Measurements from ENCODE around the gene PPP4C. TPM values are rescaled to one million over a fixed set of nuclear protein-coding genes. Genes with fewer than 3 reads are reported as not detected.
A peak's percentile ranks its signal among the peaks of the same experiment; 100 is the strongest.

Gene PPP4C
- total RNA-seq, 2 experiments from 2014 or later: 146 to 147 TPM

- no peak for DNase-seq
- CTCF ChIA-PET: no interaction called here
- H3K9me3 Mint-ChIP-seq: no peaks in the 10 kb centered on the region
- no peak overlapping the region for H3K4me3 Mint-ChIP-seq
- H3K27ac Mint-ChIP-seq: no peak overlapping the region
- peaks cover 24% of the 10 kb centered on the region for H3K4me1 Mint-ChIP-seq
- no peaks in the 10 kb centered on the region for H3K27me3 Mint-ChIP-seq
- H3K36me3 Mint-ChIP-seq (ENCODE audit: low read depth): peaks cover 39% of the 10 kb centered on the region
- POLR2A ChIA-PET: interaction anchor here (1.7 kb wide), 1 partner anchor 9 kb away, joined by 7 read pairs; the partner anchor contains the start of gene PPP4C
These were observed 10.0 kb downstream of the PPP4C start for GRCh38 chr16:30085820-30086219.

- POLR2A ChIA-PET: interaction anchor here (1.3 to 1.7 kb wide), 2 partner anchors 10 to 21 kb away, joined by 3 to 7 read pairs; partner anchors contain the start of genes ALDOA and PPP4C
- no peaks in the 10 kb centered on the region for H3K27me3 Mint-ChIP-seq
- H3K9me3 Mint-ChIP-seq: no peaks in the 10 kb centered on the region
- H3K4me3 Mint-ChIP-seq: no peak overlapping the region
- H3K36me3 Mint-ChIP-seq (ENCODE audit: low read depth): peaks cover 34% of the 10 kb centered on the region
- no peak for DNase-seq
- CTCF ChIA-PET: interaction anchor here (1.1 kb wide), 1 partner anchor 19 kb away, joined by 3 read pairs; no protein-coding TSS in a partner anchor
- peaks cover 26% of the 10 kb centered on the region for H3K4me1 Mint-ChIP-seq
- H3K27ac Mint-ChIP-seq: no peak overlapping the region
These were observed 10.7 kb downstream of the PPP4C start for GRCh38 chr16:30086291-30087140.

GRCh38 chr16:30087181-30087898 is 11.5 kb downstream of the PPP4C start:
- no peak overlapping the region for H3K4me3 Mint-ChIP-seq
- CTCF ChIA-PET: interaction anchor here (1.1 kb wide), 1 partner anchor 18 kb away, joined by 3 read pairs; no protein-coding TSS in a partner anchor
- H3K27ac Mint-ChIP-seq: peak overlapping the region; percentile 12
- no peaks in the 10 kb centered on the region for H3K27me3 Mint-ChIP-seq
- DNase-seq: no peak
- POLR2A ChIA-PET: interaction anchor here (1.0 to 1.7 kb wide), 3 partner anchors 9 to 22 kb away, joined by 3 to 7 read pairs (median 3); partner anchors contain the start of genes ALDOA and PPP4C
- H3K4me1 Mint-ChIP-seq: peaks cover 34% of the 10 kb centered on the region
- peaks cover 34% of the 10 kb centered on the region for H3K36me3 Mint-ChIP-seq (ENCODE audit: low read depth)
- no peaks in the 10 kb centered on the region for H3K9me3 Mint-ChIP-seq

- ChIA-PET POLR2A (interaction anchor here (1.0 to 6.6 kb wide), 2 partner anchors 10 to 11 kb away, joined by 3 to 107 read pairs; partner anchors contain the start of gene PPP4C), CTCF (no interaction called here)
- no peaks in the 10 kb centered on the region for H3K9me3 Mint-ChIP-seq
- H3K4me1 Mint-ChIP-seq: peaks cover 42% of the 10 kb centered on the region
- no peak for DNase-seq
- no peaks in the 10 kb centered on the region for H3K27me3 Mint-ChIP-seq
- H3K36me3 Mint-ChIP-seq (ENCODE audit: low read depth): peaks cover 32% of the 10 kb centered on the region
- no peak overlapping the region for H3K4me3 Mint-ChIP-seq
- no peak overlapping the region for H3K27ac Mint-ChIP-seq
These were observed 12.5 kb downstream of the PPP4C start for GRCh38 chr16:30088237-30088831.

GRCh38 chr16:30088832-30089624 is 13.2 kb downstream of the PPP4C start:
- Mint-ChIP-seq H3K4me3 (no peak overlapping the region), H3K9me3 (no peaks in the 10 kb centered on the region), H3K36me3 (ENCODE audit: low read depth) (peaks cover 27% of the 10 kb centered on the region), H3K27me3 (no peaks in the 10 kb centered on the region), H3K4me1 (peaks cover 44% of the 10 kb centered on the region), H3K27ac (peak overlapping the region; percentile 31)
- ChIA-PET POLR2A (interaction anchor here (4.1 to 6.6 kb wide), 3 partner anchors 12 to 96 kb away, joined by 63 to 107 read pairs (median 92); partner anchors contain the start of genes ALDOA, CORO1A and PPP4C), CTCF (interaction anchor here (1.1 to 4.8 kb wide), 3 partner anchors 12 to 54 kb away, joined by 9 to 58 read pairs (median 29); partner anchors contain the start of gene PPP4C)
- no peak for DNase-seq

GRCh38 chr16:30090610-30091331 is 15.0 kb downstream of the PPP4C start:
- H3K4me1 Mint-ChIP-seq: peaks cover 58% of the 10 kb centered on the region
- H3K36me3 Mint-ChIP-seq (ENCODE audit: low read depth): peaks cover 38% of the 10 kb centered on the region
- H3K4me3 Mint-ChIP-seq: peak overlapping the region; percentile 36
- CTCF ChIA-PET: interaction anchor here (0.5 to 4.8 kb wide), 19 partner anchors 8 to 559 kb away, joined by 3 to 58 read pairs (median 5); partner anchors contain the start of genes ALDOA, CORO1A, DCTPP1 and PPP4C
- H3K27me3 Mint-ChIP-seq: no peaks in the 10 kb centered on the region
- H3K9me3 Mint-ChIP-seq: no peaks in the 10 kb centered on the region
- POLR2A ChIA-PET: interaction anchor here (0.7 to 6.6 kb wide), 9 partner anchors 8 to 292 kb away, joined by 3 to 107 read pairs (median 4); partner anchors contain the start of genes ALDOA, CORO1A, KCTD13 and PPP4C
- no peak for DNase-seq
- peak overlapping the region; percentile 72 for H3K27ac Mint-ChIP-seq

- peaks cover 63% of the 10 kb centered on the region for H3K4me1 Mint-ChIP-seq
- H3K27ac Mint-ChIP-seq: peak within 1 kb of the TSS; percentile 96
- ChIA-PET POLR2A (interaction anchor here (0.7 to 6.6 kb wide), 21 partner anchors 9 to 335 kb away, joined by 3 to 107 read pairs (median 4); partner anchors contain the start of genes ALDOA, CORO1A, KCTD13 and PPP4C), CTCF (interaction anchor here (0.5 to 4.8 kb wide), 40 partner anchors 9 to 1882 kb away, joined by 3 to 58 read pairs (median 4); partner anchors contain the start of genes ALDOA, CORO1A, DCTPP1 and PPP4C)
- peaks cover 42% of the 10 kb centered on the region for H3K36me3 Mint-ChIP-seq (ENCODE audit: low read depth)
- peak within 1 kb of the TSS; percentile 88 for H3K4me3 Mint-ChIP-seq
- peaks cover under 1% of the 10 kb centered on the region for H3K9me3 Mint-ChIP-seq
- no peaks in the 10 kb centered on the region for H3K27me3 Mint-ChIP-seq
- DNase-seq: peak; percentile 95
These were observed 15.9 kb downstream of the PPP4C start, which contains the start of gene TBX6 for GRCh38 chr16:30091474-30092372. TBX6 (minus strand) TSS chr16:30091924; CDS start chr16:30091193, 731 bp downstream.

GRCh38 chr16:30092373-30093010 is 16.7 kb downstream of the PPP4C start:
- Mint-ChIP-seq H3K36me3 (ENCODE audit: low read depth) (peaks cover 44% of the 10 kb centered on the region), H3K4me3 (peak overlapping the region; percentile 88), H3K9me3 (peaks cover 9% of the 10 kb centered on the region), H3K27ac (peak overlapping the region; percentile 96), H3K27me3 (no peaks in the 10 kb centered on the region), H3K4me1 (peaks cover 68% of the 10 kb centered on the region)
- peak; percentile 78 for DNase-seq
- CTCF ChIA-PET: interaction anchor here (0.5 to 4.8 kb wide), 33 partner anchors 8 to 1883 kb away, joined by 3 to 58 read pairs (median 4); partner anchors contain the start of genes ALDOA, CORO1A, DCTPP1 and PPP4C
- POLR2A ChIA-PET: interaction anchor here (0.9 to 6.6 kb wide), 18 partner anchors 10 to 334 kb away, joined by 3 to 107 read pairs (median 4); partner anchors contain the start of genes ALDOA, CORO1A, PPP4C and SEPTIN1

- H3K4me1 Mint-ChIP-seq: peaks cover 58% of the 10 kb centered on the region
- CTCF ChIA-PET: interaction anchor here (1.6 kb wide), 1 partner anchor 18 kb away, joined by 5 read pairs; the partner anchor contains the start of gene PPP4C
These were observed 18.9 kb downstream of the PPP4C start for GRCh38 chr16:30094541-30095165.

More at GRCh38 chr16:30094541-30095165, 18.9 kb downstream of the PPP4C start:
- no peak for DNase-seq
- Mint-ChIP-seq H3K27ac (peak overlapping the region; percentile 89), H3K4me3 (peak overlapping the region; percentile 85), H3K9me3 (peaks cover 26% of the 10 kb centered on the region), H3K36me3 (ENCODE audit: low read depth) (peaks cover 55% of the 10 kb centered on the region), H3K27me3 (no peaks in the 10 kb centered on the region)
- POLR2A ChIA-PET: interaction anchor here (1.2 to 6.6 kb wide), 5 partner anchors 10 to 288 kb away, joined by 3 to 107 read pairs (median 9); partner anchors contain the start of genes ALDOA, CORO1A, PPP4C and SEPTIN1

Data from activated CD4-positive, alpha-beta memory T cell treated with anti-CD3 and anti-CD28 coated beads, Interleukin-2, amount 10 ng/mL, durations not matched to agents 7 days and 5 days (primary cell).